ENCODE results near the gene WRNIP1.
"Not testable (repeated sequence)": the region's sequence is repeated elsewhere in the genome, so short reads cannot be mapped to it uniquely, and the experiment has no call there.

Gene WRNIP1

DNA sequence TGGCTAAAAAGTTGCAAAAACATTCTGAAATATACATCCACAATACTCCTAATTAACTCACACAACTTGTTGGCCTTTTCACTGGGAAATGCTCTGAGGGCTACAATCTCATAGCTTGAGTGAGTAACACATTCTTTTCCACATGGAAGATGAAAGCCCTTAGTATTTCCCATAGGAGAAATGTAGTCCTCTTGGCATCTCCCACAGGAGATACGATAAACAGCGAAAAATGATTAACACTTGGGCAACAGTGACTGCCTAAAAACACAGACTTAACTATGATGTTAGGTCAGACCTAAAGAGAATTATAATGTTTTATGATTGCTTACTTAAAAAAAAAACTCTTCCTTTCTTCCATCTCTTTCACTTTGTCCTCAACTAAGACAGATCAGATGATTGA, 23.4 kb upstream of the WRNIP1 start:
- no peak for DNase-seq

DNA sequence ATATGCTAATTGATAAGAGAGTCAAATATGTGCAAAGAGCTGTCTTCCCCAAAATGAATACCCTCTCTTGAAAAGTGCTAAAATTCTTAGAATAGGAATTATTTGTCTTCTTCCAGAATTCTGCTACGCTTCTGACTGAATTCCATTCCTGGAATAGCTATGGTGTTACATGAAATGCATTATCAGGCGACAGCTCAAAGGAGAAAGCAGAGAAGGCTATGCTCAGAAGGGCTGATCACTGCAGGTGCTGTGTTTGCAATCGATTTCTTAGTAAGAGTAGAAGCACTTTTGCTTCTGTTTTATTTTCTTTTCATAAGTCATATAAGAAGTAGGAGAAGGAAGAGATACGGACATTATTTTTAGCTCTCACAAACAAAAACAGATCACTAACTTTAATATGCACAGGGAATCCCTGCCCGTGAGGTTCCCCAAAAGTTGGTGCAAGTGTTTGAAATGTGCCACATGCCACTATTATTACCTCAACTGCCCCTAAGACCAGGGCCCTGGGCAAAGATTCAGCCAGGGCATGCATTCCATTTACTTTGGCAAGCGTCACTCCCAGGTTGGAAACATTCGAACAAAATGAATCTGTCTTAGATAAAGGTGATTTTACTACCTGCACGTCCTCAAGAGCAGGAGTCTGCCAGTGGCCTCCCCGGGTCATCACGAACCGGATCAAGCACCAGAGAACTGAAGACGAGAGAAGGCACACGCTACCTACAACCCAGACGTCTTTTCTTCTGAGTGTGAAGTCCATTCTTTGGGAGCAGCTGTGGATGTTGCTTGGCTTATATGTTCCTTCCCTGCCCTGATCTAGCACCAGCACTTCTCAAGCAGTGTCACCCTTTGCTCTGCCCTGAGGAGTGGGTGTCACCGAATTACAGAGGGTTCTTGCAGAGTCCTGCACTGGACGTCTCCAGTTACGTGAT, 21.6 kb upstream of the WRNIP1 start:
- DNase-seq = no peak

DNA sequence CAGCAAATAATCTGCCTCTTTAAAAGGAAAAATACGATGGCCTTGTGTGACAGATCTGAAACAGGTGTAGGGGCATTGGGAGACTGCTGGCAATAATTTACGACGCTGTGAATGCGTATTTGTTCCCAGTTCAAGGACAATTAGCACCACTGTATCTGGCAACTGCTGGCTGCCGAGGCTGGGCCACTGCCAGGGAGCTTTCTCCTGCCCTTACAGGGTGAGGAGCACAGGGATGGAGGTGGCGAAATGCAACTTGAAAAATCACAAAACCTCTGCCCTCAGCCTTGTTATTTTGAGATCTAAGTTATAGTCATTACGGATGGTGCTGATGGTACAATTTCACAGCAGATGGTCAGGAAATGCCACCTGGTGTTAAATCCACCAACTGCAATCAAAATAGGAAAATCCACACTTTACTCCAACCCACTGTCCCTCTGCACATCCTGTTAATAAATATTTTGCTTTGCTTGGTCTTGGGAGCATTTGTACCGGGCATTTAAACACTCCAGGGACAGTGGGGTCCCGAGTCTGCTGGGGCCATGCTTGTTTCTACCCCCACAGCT, 20.9 kb upstream of the WRNIP1 start:
- DNase-seq = peak in 1 of 2 experiments; percentile 10

GRCh38 chr6:2744778-2745177, 20.4 kb upstream of the WRNIP1 start:
- DNase-seq = no peak

GRCh38 chr6:2745246-2745645, 19.9 kb upstream of the WRNIP1 start:
- no peak for DNase-seq

GRCh38 chr6:2746557-2747061, 18.6 kb upstream of the WRNIP1 start:
- DNase-seq = no peak

DNA sequence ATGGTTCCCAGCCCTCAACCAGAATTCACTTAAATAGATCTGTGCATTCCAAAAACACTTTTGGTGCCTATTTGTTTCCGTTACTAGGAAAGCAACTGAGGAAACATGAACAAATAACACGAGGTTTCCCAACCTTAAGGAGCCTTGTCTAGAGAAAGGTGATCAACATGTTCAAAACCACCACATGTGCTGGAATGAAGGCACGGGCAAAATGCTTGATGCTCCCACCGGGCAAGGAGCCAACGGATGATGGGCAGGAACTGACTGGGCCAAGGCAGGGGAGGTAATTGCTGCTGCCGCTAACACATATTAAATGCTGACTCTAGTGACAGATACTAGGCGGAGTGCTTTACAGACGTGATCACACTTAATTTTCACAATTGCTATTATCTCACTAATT, 17.0 kb upstream of the WRNIP1 start:
- no peak for DNase-seq

GRCh38 chr6:2749969-2750600, 15.1 kb upstream of the WRNIP1 start:
- DNase-seq = peak; percentile 84 to 91

- no peak for DNase-seq
These were observed 14.4 kb upstream of the WRNIP1 start, which contains the start of gene MYLK4 for GRCh38 chr6:2750832-2751231. TSS of gene MYLK4 (minus strand) at chr6:2750922. CDS start at chr6:2749294, 1,628 bp downstream.

- DNase-seq = no peak
These were observed 13.3 kb upstream of the WRNIP1 start for GRCh38 chr6:2751871-2752270.

GRCh38 chr6:2752477-2753109, 12.6 kb upstream of the WRNIP1 start:
- no peak for DNase-seq

DNA sequence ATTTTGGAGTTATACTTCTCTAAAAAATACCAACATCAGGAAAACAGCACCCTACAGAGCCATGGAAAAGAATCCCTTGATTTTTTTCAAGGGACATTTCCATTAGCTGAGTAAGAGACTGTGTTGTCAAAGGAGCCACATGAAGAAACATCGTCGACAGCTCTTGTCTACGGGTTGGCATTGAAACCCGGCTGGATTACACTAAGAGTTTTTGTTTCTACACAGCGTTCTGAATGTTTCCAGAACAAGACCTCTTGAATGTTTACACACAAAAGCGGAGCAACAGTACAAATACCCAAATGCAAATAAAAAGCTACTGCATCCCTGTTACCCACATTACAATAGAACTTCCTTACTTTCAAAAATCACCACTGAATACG, 12.1 kb upstream of the WRNIP1 start:
- DNase-seq = no peak

GRCh38 chr6:2753743-2754142, 11.4 kb upstream of the WRNIP1 start:
- no peak for DNase-seq

DNA sequence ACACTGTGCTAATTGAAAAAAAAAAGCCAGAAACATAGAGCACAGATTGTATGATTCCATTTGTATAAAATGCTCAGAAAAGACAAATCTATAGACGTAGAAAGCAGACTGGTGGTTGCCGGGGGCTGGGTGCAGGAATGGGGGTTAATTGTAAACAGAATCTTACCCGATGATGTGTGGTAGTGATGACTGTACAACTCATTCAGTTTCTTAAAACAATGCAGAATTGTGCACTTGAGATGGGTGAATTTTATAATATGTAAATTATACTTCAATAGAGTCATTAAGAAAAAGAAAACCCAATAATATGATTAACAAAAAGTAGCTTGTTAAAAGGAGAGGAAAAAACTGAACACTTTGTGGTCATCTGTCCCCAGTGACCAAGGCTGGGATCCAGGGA, 10.8 kb upstream of the WRNIP1 start:
- no peak for DNase-seq

- DNase-seq = no peak
These were observed 10.3 kb upstream of the WRNIP1 start for GRCh38 chr6:2754911-2755310.

DNA sequence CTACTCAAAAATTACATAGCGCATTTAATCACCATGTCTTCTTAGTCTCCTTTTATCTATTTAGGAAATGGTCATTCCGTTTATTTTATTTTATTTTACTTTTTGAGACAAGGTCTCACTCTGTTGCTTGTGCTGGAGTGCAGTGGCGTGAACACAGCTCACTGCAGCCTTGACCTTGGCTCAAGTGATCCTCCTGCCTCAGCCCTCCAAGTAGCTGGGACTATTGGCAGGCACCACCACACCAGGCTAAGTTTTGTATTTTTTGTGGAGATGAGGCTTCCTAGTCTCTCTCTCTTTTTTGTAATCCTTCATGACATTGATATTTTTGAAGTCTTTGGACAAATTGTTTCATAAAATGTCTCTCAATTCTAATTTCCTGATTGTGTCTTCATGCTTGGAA, 9.7 kb upstream of the WRNIP1 start:
- no peak for DNase-seq

GRCh38 chr6:2756241-2756640, 9.0 kb upstream of the WRNIP1 start:
- DNase-seq = no peak

DNA sequence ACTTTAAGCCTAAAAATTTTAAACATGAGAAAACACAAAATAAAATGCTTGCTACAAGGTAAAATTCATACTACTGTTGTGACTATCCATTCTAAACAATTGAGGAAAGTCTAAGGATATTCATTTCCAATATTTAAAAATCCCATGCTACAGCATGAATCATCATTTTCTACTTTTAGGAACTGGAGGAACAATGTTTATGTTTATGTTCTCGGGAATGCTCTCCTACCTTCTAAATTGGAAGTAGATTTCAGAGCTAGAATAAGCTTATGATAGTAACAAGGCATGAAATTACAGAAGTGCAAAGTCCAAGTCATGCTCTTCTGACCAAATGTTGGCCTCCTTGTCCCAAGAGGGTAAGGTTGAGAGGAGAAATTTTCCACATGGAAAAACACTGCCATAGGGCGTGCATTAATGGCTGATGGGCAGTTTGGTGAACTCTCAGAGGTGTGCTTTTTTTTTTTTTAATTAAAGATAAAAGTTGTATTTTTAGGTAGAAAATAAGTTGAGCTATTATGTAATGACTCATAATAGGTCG, 8.4 kb upstream of the WRNIP1 start:
- DNase-seq = no peak

GRCh38 chr6:2758980-2759379, 6.2 kb upstream of the WRNIP1 start:
- no peak for DNase-seq

DNA sequence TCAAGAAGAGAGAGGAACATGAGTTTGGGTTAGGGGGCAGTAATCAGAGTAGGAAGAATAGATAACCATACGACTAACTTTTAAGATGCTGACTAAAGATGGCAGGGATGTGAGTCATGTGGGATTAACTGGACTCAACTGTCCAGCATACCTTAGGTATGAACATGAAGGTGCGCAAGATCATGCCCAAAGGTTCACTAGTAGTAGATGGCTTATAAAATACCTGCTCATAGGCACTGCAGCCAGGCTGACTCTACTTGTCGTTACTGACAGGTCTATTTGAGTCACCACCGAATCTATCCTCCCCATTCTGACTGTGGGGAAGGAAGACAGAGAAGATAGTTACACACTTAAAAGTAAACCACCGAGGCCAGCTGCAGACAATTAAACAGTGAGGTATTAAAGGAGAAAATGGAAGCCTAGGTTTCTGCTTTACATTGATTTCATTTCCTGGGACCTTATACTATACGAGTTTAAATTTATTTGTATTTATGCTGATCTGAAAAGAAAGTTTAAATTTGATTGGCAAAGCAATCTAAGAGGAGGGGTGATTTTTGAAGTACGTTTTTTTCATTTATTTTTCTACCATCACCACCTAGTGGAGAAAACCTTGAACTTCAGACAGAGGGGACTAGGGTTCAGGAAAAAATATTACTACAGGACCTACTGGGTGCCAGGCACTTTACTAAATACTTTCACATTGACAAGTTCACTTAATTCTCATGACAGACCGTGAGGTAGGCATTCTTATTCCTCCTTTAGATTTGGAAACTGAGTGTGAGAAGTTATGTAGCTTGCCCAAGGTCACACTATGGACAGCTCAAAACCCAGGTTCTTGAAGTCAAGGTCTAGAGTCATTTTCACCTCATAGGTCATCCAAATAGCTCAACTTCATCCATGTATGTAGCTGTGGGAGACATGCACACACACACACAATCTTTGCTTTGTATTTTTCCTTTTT, 4.0 kb upstream of the WRNIP1 start:
- peak; percentile 79 to 81 for DNase-seq

GRCh38 chr6:2762868-2763267, 2.3 kb upstream of the WRNIP1 start:
- DNase-seq = not testable (repeated sequence)

DNA sequence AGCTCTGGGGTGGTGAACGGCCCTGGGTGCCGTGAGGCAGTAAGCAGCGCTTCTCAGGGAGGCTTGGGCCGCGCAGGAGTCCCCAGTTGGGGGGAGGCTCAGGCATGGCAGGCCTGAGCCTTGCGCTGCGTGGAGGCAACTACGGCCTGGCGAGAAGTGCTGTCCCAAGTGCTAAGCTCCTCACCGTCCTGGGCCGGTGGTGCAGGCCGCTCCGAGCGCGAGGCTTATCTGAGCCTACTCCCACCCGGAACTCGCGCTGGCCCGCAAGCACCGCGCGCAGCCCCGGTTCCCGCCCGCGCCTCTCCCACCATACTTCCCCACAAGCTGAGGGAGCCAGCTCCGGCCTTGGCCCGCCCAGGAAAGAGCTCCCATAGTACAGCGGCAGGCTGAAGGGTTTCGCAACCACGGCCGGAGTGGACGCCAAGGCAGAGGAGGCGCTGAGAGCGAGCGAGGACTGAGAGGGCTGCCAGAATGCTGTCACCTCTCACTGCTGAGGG, 1.8 kb upstream of the WRNIP1 start:
- no peak for DNase-seq
